ENCODE results near the gene DENND1A.

GRCh38 chr9:123843703-123844102, 86.2 kb downstream of the DENND1A start:
- TF ChIP-seq, protein P1, sequence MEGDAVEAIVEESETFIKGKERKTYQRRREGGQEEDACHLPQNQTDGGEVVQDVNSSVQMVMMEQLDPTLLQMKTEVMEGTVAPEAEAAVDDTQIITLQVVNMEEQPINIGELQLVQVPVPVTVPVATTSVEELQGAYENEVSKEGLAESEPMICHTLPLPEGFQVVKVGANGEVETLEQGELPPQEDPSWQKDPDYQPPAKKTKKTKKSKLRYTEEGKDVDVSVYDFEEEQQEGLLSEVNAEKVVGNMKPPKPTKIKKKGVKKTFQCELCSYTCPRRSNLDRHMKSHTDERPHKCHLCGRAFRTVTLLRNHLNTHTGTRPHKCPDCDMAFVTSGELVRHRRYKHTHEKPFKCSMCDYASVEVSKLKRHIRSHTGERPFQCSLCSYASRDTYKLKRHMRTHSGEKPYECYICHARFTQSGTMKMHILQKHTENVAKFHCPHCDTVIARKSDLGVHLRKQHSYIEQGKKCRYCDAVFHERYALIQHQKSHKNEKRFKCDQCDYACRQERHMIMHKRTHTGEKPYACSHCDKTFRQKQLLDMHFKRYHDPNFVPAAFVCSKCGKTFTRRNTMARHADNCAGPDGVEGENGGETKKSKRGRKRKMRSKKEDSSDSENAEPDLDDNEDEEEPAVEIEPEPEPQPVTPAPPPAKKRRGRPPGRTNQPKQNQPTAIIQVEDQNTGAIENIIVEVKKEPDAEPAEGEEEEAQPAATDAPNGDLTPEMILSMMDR (IDR thresholded peaks at IDR 0.05) = no peak
- TF ChIP-seq POLR2A (IDR thresholded peaks at IDR 0.05) (no peak), EP300 (IDR thresholded peaks at IDR 0.05) (no peak), POLR2AphosphoS5 (IDR thresholded peaks at IDR 0.05) (no peak)
